NCI-H460 (cell line): ENCODE results near the gene TPI1. TPM values are rescaled to one million over a fixed set of nuclear protein-coding genes. Genes with fewer than 3 reads are reported as not detected.
"Not testable (repeated sequence)": the region's sequence is repeated elsewhere in the genome, so short reads cannot be mapped to it uniquely, and the experiment has no call there.

Experiments
- DNase-seq: peaks from one replicate; pipeline ENCODE4 v3.0.0-alpha.2; 2016; ENCODE audit warnings: low read depth; ENCODE audit errors: extremely low read depth
- total RNA-seq: library from RNA; depleted of rRNA; stranded (reverse); fragments of >200 nt; shearing (Covaris generic); gene quantifications from 2 replicates; pipeline ENCODE4 v1.2.3, GENCODE V29; 2014

TPI1 gene
- total RNA-seq, 1 experiment from 2014 or later: 885 TPM

DNA sequence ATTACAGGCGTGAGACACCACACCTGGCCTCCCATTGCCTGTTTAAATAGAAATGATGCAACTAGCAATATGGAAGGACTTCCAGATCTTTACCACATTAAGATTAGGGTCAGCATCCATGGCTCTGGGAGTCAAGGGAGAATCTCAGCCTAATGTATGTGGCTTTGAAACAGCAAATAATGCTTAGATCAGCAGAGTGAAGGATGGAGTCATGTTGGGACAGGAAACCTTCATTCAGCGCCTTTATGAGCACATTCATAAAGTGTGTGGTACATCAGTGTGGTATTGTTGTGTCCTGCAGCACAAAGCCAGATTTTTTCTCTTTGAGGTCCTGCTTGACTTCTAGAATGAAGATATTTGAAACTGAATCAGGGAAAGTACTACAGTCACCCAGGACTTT lies 21.0 kb downstream of the TPI1 start:
- no peak for DNase-seq

DNA sequence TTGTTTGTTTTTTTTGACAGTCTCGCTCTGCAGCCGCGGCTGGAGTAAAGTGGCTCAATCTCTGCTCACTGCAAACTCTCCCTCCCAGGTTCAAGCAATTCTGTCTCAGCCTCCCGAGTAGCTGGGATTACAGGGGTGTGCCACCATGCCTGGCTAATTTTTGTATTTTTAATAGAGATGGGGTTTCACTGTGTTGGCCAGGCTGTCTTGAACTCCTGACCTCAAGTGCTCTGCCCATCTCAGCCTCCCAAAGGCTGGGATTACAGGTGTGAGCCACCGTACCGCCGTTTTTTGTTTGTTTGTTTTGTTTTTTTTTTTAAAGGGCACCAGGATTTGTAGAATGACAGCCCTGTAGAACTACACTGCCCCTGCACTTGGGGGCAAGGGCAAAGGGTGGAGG lies 21.5 kb downstream of the TPI1 start:
- not testable (repeated sequence) for DNase-seq

DNA sequence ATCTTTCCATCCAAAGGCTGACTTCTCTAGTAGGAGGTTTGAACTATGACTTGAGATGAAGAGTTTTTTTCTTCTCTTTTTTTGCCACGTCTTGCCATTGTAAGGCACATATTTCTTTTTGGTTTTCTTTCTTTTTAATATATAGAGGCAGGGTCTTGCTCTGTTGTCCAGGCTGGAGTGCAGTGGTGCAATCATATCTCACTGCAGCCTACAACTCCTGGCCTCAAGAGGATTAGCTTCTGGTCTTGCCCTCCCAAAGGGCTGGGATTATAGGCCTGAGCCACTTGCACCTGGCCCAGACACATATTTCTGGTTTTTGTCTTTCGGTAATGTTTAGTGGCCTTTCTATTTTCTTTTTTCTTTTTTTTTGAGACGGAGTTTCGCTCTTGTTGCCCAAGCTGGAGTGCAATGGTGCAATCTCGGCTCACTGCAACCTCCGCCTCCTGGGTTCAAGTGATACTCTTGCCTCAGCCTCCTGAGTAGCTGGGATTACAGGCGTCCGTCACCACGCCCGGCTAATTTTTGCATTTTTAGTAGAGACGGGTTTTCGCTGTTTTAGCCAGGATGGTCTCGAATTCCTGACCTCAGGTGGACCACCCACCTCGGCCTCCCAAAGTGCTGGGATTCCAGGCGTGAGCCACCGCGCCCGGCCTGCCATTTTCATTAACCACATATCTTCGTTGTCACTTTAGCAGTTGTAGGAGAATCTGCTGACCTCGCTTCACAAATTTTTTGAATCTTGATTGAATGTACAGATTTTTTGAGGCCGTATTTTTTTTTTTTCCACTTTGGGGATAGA lies 22.6 kb downstream of the TPI1 start:
- not testable (repeated sequence) for DNase-seq

DNA sequence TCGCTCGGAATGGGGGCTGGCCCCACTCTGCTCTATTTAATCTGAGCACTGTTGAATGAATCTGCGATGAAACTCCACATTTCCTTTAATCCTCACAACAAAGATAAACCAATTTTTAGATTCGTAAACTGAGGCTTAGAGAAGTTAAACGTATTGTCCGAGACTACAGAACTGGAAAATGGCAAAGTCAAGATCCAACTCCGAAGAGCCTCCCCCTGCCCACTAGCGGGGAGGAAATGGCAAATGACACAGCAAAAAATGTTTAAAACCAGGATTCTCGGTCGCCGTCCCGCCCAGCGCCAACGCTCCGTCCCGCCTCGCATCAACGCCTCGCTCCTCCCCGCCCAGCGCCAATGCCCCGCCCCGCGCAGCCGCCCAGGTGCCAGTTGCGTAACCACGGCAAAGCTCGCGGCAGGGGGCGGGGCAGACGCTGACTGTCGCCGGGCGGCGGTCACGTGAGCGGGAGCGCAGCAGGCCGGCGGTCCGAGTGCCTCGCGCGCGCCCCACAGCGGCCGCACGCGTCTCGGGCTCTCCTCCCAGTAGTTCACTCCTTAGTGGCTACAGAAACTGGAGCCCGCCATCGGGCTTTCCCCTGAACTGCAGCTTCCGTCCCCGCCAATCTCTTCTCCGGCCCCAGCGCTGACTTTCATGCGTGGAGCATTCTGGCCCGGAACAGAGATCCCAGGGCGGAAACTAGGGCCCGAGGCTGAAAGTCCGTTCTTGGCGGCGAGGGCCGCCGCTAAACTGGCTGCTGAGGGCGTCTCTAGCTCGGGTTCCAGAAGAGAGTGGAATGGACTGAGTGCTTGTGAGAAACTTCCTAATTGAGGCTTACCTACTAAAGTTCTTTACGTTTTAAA lies 23.7 kb downstream of the TPI1 start:
- DNase-seq: peak; percentile 93

DNA sequence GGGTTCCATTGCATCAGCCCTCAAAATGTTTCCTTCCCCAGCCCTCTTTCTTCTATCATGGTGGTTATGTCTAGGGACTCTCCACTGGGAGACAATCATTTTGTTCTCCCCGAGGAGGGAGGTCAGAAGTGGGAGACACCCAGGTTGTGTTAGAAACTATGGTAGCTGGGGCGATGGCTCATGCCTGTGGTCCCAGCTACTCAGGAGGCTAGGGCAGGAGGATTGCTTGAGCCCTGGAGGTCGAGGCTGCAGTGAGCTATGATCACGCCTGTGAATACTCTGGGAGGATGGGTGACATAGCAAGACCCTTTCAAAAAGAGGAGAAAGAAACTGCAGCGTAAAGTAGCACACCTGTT lies 24.3 kb downstream of the TPI1 start:
- no peak for DNase-seq

DNA sequence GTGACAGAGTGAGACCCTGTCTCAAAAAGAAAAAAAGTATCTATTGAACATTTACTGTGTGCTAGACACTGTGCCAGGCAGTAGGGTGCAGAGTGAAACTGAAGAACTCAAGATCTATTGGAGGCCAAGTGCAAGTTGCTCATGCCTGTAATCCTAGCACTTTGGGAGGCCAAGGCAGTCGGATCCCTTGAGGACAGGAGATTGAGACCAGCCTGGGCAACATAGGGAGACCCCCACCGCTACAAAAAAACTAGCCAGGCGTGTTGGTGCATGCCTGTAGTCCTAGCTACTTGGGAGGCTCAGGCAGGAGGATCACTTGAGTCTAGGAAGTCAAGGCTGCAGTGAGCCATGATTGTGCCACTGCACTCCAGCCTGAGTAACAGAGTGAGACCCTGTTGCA lies 25.4 kb downstream of the TPI1 start:
- DNase-seq: not testable (repeated sequence)

DNA sequence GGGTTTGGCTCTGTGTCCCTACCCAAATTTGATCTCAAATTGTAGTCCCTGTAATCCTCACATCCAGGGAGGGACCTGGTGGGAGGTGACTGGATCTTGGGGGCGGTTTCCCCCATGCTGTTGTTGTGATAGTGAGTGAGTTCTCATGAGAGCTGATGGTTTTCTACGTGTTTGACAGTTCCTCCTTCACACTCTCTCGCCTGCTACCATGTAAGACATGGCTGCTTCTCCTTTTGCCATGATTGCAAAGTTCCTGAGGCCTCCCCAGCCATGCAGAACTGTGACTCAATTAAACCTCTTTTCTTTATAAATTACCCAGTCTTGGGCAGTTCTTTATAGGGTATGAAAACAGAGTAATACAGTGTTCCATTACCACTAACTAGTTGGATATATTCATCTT lies 27.0 kb downstream of the TPI1 start:
- DNase-seq: no peak

DNA sequence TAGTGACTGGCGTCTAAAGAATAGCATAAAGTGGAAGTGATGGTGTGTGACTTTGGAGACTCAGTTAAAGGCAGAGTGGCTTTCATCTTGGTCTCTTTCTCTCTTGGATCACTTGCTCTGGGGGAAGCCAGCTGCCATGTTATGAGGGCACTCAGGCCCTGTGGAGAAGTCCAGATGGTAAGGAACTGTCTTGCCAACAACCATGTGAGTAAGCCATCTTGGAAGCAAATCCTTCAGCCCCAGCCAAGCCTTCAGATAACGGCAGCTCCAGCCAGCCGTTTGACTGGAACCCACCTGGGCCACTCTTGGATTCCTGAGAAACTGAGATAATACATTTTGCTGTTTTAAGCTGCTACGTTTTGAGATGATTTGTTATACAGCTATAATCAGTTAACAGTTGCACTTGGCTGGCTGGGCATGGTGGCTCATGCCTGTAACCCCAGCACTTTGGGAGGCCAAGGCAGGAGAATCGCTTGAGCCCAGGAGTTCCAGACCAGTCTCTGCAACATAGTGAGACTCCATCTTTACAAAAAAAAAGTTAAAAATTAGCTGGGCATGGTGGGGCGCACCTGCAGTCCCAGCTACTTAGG lies 29.6 kb downstream of the TPI1 start:
- no peak for DNase-seq

DNA sequence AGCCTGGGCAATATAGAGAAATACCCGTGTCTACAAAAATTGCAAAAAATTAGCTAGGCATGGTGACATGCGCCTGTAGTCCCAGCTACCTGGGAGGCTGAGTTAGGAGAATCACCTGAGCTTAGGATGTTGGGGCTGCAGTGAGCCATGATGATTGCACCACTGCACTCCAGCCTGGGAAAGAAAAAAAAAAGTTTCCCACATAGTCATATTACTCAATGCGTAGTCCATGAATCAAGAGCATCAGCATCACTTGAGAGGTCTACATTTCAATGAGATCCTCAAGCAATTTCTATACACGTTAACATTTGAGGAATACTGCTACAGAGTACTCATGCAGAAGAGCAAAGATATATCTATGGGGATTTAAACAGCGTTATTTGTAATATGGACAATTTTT lies 32.1 kb downstream of the TPI1 start:
- no peak for DNase-seq

DNA sequence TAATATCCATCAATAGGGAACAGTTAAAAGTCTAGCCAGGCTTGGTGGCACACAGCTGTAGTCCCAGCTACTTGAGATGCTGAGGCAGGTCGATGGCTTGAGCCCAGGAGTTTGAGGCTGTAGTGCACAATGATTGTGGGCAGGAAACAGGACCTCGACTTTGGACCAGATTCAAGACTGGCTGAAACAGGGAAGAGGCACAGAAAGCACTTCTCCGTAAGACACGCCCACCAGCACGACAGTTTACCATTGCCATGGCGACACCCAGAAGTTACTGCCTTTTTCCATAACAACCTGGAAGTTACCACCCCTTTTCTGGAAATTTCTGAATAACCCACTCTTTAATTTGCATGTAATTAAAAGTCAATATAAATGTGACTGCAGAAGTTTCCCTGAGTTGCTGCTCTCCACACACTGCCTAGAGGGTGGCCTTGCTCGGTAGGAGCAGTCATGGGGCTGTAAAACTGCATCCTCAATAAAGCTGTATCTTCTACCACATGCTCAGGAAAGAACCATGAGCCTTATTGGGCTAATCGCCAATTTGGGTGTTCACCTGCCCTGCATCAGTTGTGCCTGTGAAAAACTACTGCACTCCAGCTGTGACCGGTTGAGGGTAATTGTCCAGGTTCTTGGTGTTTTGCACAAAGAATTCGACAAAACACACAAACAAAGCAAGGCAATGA lies 32.6 kb downstream of the TPI1 start:
- DNase-seq: no peak

DNA sequence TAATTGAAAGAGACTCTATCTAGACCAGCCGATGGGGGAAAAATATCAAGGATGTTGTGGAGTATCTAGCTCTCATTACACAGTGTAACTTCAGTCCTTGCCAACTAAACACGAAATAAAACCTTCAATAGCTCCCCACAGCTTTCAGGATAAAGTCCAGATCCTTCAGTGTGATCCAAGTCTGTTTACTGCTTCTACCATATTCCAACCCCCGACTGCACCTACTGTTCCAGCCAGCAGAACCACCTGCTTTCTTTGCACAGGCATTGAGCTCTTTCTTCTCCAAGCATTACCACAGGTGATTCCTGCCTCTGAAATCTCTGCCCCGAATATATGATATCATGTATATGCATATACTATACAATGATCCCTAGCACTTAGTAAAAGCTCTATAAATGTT lies 35.1 kb downstream of the TPI1 start:
- DNase-seq: no peak

DNA sequence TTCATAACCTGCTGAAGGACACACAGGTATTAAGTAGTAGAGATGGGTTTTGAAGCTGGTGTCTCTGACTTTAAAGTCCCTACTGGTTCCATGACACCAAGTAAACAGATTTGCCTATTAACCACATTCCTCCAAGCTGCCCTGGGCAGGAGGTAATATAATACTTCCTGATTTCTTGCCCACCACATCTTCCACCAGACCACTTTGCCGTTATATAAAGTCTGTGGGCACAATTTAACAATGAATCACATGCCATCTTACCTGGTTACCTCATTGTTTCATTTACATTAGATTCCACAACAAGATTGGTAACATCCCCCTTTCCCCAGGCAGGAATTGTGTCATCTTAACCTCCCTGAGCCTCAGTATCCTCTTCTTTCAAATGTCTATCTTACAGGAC lies 36.4 kb downstream of the TPI1 start:
- DNase-seq: no peak

DNA sequence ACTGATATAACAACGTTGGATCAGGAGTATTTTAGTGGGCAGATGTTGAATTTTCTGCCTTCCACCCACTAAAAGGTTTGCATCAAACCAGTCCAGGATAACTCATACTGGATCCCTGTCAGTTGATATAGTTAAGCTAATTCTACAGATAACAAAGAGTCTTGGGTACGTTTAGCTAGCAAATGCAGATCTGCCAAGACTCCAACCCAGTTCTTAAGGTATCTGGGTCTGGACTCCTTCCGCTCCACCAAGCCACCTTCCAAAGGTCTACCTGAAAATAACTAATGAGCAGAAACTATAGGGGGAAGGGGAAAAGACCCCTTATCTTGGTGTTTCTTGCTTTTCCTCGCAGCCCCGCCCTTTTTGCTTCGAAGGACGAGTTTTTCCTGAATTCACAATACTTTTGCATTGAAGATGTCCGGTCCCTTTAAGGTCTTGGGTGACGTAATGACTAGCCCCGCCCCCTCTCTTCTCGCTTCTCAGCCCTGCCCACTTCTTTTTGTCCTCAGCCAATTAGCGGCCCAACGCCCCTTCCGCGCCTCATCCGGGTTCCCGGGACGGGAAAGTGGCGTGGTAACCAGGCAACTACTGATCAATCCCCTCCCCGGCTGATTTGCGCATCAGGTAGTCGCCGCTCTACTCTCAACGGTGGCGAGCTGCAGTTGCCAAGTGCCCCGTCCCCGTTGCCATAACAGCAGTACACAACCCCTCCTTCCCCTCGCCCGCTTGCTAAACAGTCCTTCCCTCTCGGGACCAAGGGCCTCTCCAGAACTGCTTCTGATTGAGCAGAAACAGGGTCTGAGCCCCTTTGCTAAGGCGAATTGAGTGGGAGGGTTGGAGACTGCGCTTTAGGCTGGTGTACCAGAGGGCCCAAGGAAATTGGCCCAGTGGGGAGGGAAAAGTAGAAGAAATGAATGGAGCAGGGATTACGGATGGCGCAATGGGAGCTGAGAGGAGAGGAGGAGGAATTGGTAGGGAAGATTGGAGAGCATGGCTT lies 37.2 kb downstream of the TPI1 start, which contains the start of gene LRRC23:
Gene LRRC23, plus strand, starts transcription at position 543 of the 997 bp plus-strand sequence. CDS start 812 bp downstream, outside the sequence.
- peak; percentile 86 for DNase-seq

DNA sequence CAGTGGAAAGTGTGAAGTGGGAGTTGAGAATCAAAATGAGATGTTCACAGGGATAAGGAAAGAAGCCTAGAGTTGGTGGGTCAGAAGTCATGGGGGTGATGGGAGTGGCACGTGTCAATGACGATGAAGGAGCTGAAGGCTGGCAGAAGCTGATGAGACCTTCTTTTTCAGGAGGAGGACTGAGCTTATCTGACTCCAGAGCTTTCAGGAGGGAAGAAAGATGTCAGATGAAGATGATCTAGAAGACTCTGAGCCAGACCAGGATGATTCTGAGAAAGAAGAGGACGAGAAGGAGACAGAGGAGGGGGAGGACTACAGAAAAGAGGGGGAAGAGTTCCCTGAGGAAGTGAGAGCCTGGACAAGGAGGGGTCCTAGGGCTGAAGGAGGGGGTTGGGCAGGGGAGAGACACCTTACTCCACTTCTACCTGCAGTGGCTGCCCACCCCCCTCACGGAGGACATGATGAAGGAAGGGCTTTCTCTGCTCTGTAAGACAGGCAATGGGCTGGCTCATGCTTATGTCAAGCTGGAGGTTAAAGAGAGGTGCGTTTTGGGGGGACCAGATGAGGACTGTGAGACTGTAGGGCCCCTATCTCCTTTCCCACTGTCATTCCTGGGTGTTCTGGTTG lies 38.2 kb downstream of the TPI1 start:
- no peak for DNase-seq

DNA sequence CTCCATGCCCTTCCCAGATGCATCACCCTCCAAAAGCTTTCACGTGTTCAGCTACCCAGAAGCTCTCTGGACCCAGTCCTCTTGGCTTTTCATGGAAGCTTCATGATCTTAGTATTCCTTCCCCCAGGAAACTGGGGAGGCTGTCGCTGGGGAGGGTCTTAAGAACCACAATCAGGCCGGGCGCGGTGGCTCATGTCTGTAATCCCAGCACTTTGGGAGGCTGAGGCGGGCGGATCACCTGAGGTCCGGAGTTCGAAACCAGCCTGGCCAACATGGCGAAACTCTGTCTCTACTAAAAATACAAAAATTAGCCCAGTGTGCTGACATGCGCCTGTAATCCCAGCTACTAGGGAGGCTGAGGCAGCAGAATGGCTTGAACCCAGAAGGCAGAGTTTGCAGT lies 40.8 kb downstream of the TPI1 start:
- not testable (repeated sequence) for DNase-seq

DNA sequence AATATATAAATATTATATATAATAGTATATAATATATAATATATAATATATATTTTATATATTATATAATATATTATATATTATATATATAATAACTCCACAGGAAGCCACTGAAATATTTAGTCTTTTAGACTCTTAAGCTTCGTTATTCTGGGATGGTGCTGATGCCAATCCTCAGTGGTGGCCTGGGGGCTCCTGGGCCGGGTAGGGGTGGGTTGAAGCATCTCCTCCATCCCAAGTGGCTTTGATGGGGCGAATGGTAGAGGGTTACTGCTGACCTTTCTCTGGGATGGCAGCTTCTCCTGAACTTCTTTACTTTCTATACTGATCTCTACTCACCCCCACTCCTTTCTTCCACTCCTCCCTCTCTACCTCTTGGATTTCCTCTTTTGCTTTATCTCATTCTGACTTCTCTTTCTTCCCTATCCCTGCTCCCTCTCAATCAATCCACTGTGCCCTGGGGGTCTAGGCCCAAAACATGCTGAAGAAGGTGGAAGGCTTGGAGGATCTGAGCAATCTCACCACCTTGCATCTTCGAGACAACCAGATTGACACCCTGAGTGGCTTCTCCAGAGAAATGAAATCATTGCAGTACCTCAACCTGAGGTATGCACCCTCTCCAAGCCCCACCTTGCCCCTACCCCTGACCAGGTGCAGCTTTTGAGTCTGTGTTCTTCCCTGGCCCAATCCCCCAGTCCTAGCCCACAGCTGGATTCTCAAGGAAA lies 42.3 kb downstream of the TPI1 start:
- no peak for DNase-seq

DNA sequence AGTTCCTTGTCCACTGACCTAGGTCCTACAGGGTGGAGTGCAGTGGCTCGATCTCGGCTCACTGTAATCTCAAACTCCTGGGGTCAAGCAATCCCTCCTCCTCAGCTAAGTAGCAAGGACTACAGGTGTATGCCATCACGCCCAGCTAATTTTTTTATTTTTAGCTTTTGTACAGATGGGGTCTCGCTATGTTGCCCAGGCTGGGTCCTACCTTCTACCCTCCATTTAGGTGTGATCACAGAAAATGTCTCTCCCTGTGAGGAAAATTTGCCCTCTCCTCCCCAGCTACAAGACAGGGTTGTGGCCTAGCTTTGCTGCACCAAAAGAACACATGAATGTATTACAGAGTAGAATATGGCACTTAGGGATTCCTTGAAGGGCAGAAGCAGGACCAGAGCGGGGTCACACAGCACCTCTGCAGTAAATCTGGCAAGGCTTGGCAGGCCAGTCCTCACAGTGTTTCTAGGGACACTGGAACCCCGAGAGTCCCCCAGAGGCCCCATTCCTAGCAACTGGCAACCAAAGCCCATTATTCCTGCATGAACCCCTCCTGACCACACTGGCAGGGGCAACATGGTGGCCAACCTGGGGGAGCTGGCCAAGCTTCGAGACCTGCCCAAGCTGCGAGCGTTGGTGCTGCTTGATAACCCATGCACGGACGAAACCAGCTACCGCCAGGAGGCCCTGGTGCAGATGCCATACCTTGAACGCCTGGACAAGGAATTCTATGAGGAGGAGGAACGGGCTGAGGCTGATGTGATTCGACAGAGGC lies 45.0 kb downstream of the TPI1 start:
- no peak for DNase-seq
